Adrenal gland (tissue), 5 donors: Measurements from ENCODE around the gene ZNF222.

Experiments
- CTCF ChIP-seq, 6 experiments: fragments of 450-650 bp in 4 of 6; fragments of 200-600 bp in 2 of 6; sonication (generic) in 1 of 6; IDR thresholded peaks; 1 replicate in 5 of 6; 2 replicates in 1 of 6; pipeline versions ENCODE4 v1.5.1 to v1.8.0; 2016 to 2021; ENCODE audit warnings: antibody characterized with exemption in 6 of 6, mild to moderate bottlenecking in 2 of 6, moderate library complexity in 1 of 6
- POLR2A ChIP-seq, 2 donors: fragments of 450-650 bp; IDR thresholded peaks; one replicate each; pipeline ENCODE4 v1.6.1; 2017; ENCODE audit warnings: antibody characterized with exemption in 2 of 2, mild to moderate bottlenecking in 2 of 2, moderate library complexity in 1 of 2
- donor health status: DM: no; HTN: no; CAD: no.

DNA sequence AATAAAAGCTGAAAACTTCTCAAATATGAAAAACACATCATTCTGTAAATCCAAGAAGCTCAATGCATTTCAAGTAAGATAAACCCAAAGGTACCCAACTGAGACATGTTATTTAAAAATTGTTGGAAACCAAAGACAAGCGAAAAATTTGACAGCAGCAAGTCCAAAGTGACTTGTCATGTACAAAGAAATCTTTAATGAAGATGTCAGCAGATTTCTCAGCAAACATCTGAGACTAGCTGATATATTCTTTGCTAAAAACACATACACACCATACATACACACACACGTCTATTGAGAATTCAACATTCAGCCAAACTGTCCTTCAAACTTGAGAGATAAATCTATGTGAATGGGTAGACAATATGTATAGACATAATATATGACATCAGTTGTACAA is 5.7 kb upstream of the ZNF222 start:
- no peak for TF ChIP-seq CTCF (IDR thresholded peaks at IDR 0.05)
- no peak for TF ChIP-seq POLR2A (IDR thresholded peaks at IDR 0.05)
